ENCODE data around the gene RIC1. TPM values are rescaled to one million over a fixed set of nuclear protein-coding genes. Genes with fewer than 3 reads are reported as not detected.
A peak's percentile ranks its signal among the peaks of the same experiment; 100 is the strongest.
"Not testable (repeated sequence)": the region's sequence is repeated elsewhere in the genome, so short reads cannot be mapped to it uniquely, and the experiment has no call there.

Gene RIC1
- total RNA-seq, 1 experiment from 2014 or later = 20.9 TPM

GRCh38 chr9:5630081-5630507 is 1.2 kb downstream of the RIC1 start:
- peak overlapping the region; percentile 91 for H3K4me3 ChIP-seq (ENCODE audit: insufficient read depth, low read depth, low read length)
- peak; percentile 22 for DNase-seq
- no peaks in the 10 kb centered on the region for H3K36me3 ChIP-seq (replicated peaks; ENCODE audit: control insufficient read depth, insufficient read depth, low read length)
- H3K27me3 ChIP-seq (ENCODE audit: control insufficient read depth, insufficient read depth, low read length) = no peaks in the 10 kb centered on the region

GRCh38 chr9:5631026-5631425 is 2.1 kb downstream of the RIC1 start:
- peak; percentile 16 for DNase-seq
- no peak overlapping the region for H3K4me3 ChIP-seq (ENCODE audit: insufficient read depth, low read depth, low read length)

GRCh38 chr9:5632540-5632939 is 3.6 kb downstream of the RIC1 start:
- Histone ChIP-seq H3K4me3 (ENCODE audit: insufficient read depth, low read depth, low read length) (no peak overlapping the region), H3K36me3 (replicated peaks; ENCODE audit: control insufficient read depth, insufficient read depth, low read length) (no peaks in the 10 kb centered on the region), H3K27me3 (ENCODE audit: control insufficient read depth, insufficient read depth, low read length) (no peaks in the 10 kb centered on the region)
- DNase-seq = no peak

More at GRCh38 chr9:5631026-5631425, 2.1 kb downstream of the RIC1 start:
- Histone ChIP-seq H3K36me3 (replicated peaks; ENCODE audit: control insufficient read depth, insufficient read depth, low read length) (no peaks in the 10 kb centered on the region), H3K27me3 (ENCODE audit: control insufficient read depth, insufficient read depth, low read length) (no peaks in the 10 kb centered on the region)

- Histone ChIP-seq H3K36me3 (replicated peaks; ENCODE audit: control insufficient read depth, insufficient read depth, low read length) (no peaks in the 10 kb centered on the region), H3K27me3 (ENCODE audit: control insufficient read depth, insufficient read depth, low read length) (no peaks in the 10 kb centered on the region), H3K4me3 (ENCODE audit: insufficient read depth, low read depth, low read length) (no peak overlapping the region)
- no peak for DNase-seq
Measured at GRCh38 chr9:5633243-5633642, 4.3 kb downstream of the RIC1 start.

- no peak for DNase-seq
- H3K27me3 ChIP-seq (ENCODE audit: control insufficient read depth, insufficient read depth, low read length) = no peaks in the 10 kb centered on the region
- H3K36me3 ChIP-seq (replicated peaks; ENCODE audit: control insufficient read depth, insufficient read depth, low read length) = no peaks in the 10 kb centered on the region
- no peak overlapping the region for H3K4me3 ChIP-seq (ENCODE audit: insufficient read depth, low read depth, low read length)
Measured at GRCh38 chr9:5635390-5635789, 6.5 kb downstream of the RIC1 start.

- Histone ChIP-seq H3K4me3 (ENCODE audit: insufficient read depth, low read depth, low read length) (no peak overlapping the region), H3K36me3 (replicated peaks; ENCODE audit: control insufficient read depth, insufficient read depth, low read length) (no peaks in the 10 kb centered on the region), H3K27me3 (ENCODE audit: control insufficient read depth, insufficient read depth, low read length) (no peaks in the 10 kb centered on the region)
- no peak for DNase-seq
Measured at GRCh38 chr9:5639816-5640215, 10.9 kb downstream of the RIC1 start.

- no peak for DNase-seq
- no peaks in the 10 kb centered on the region for H3K27me3 ChIP-seq (ENCODE audit: control insufficient read depth, insufficient read depth, low read length)
- no peak overlapping the region for H3K4me3 ChIP-seq (ENCODE audit: insufficient read depth, low read depth, low read length)
- no peaks in the 10 kb centered on the region for H3K36me3 ChIP-seq (replicated peaks; ENCODE audit: control insufficient read depth, insufficient read depth, low read length)
Measured at GRCh38 chr9:5642170-5642569, 13.3 kb downstream of the RIC1 start.

- DNase-seq = no peak
- Histone ChIP-seq H3K27me3 (ENCODE audit: control insufficient read depth, insufficient read depth, low read length) (no peaks in the 10 kb centered on the region), H3K4me3 (ENCODE audit: insufficient read depth, low read depth, low read length) (no peak overlapping the region), H3K36me3 (replicated peaks; ENCODE audit: control insufficient read depth, insufficient read depth, low read length) (no peaks in the 10 kb centered on the region)
Measured at GRCh38 chr9:5643005-5643624, 14.2 kb downstream of the RIC1 start.

- no peak for DNase-seq
- no peak overlapping the region for H3K4me3 ChIP-seq (ENCODE audit: insufficient read depth, low read depth, low read length)
- no peaks in the 10 kb centered on the region for H3K27me3 ChIP-seq (ENCODE audit: control insufficient read depth, insufficient read depth, low read length)
- H3K36me3 ChIP-seq (replicated peaks; ENCODE audit: control insufficient read depth, insufficient read depth, low read length) = no peaks in the 10 kb centered on the region
Measured at GRCh38 chr9:5644501-5644900, 15.6 kb downstream of the RIC1 start.

- no peaks in the 10 kb centered on the region for H3K36me3 ChIP-seq (replicated peaks; ENCODE audit: control insufficient read depth, insufficient read depth, low read length)
- no peak for DNase-seq
- no peak overlapping the region for H3K4me3 ChIP-seq (ENCODE audit: insufficient read depth, low read depth, low read length)
- no peaks in the 10 kb centered on the region for H3K27me3 ChIP-seq (ENCODE audit: control insufficient read depth, insufficient read depth, low read length)
Measured at GRCh38 chr9:5646116-5646515, 17.2 kb downstream of the RIC1 start.

GRCh38 chr9:5650356-5651105 is 21.6 kb downstream of the RIC1 start:
- no peaks in the 10 kb centered on the region for H3K27me3 ChIP-seq (ENCODE audit: control insufficient read depth, insufficient read depth, low read length)
- H3K36me3 ChIP-seq (replicated peaks; ENCODE audit: control insufficient read depth, insufficient read depth, low read length) = no peaks in the 10 kb centered on the region
- no peak overlapping the region for H3K4me3 ChIP-seq (ENCODE audit: insufficient read depth, low read depth, low read length)
- DNase-seq = no peak

GRCh38 chr9:5651246-5651645 is 22.3 kb downstream of the RIC1 start:
- Histone ChIP-seq H3K4me3 (ENCODE audit: insufficient read depth, low read depth, low read length) (no peak overlapping the region), H3K27me3 (ENCODE audit: control insufficient read depth, insufficient read depth, low read length) (no peaks in the 10 kb centered on the region), H3K36me3 (replicated peaks; ENCODE audit: control insufficient read depth, insufficient read depth, low read length) (no peaks in the 10 kb centered on the region)
- DNase-seq = no peak

- Histone ChIP-seq H3K27me3 (ENCODE audit: control insufficient read depth, insufficient read depth, low read length) (no peaks in the 10 kb centered on the region), H3K4me3 (ENCODE audit: insufficient read depth, low read depth, low read length) (no peak overlapping the region)
- DNase-seq = no peak
Measured at GRCh38 chr9:5652821-5653220, 23.9 kb downstream of the RIC1 start.

GRCh38 chr9:5662804-5663203 is 33.9 kb downstream of the RIC1 start:
- not testable (repeated sequence) for H3K27me3 ChIP-seq (ENCODE audit: control insufficient read depth, insufficient read depth, low read length); DNase-seq; H3K4me3 ChIP-seq (ENCODE audit: insufficient read depth, low read depth, low read length); H3K36me3 ChIP-seq (replicated peaks; ENCODE audit: control insufficient read depth, insufficient read depth, low read length)

More at GRCh38 chr9:5652821-5653220, 23.9 kb downstream of the RIC1 start:
- H3K36me3 ChIP-seq (replicated peaks; ENCODE audit: control insufficient read depth, insufficient read depth, low read length) = no peaks in the 10 kb centered on the region

- DNase-seq = no peak
- no peak overlapping the region for H3K4me3 ChIP-seq (ENCODE audit: insufficient read depth, low read depth, low read length)
- no peaks in the 10 kb centered on the region for H3K27me3 ChIP-seq (ENCODE audit: control insufficient read depth, insufficient read depth, low read length)
- no peaks in the 10 kb centered on the region for H3K36me3 ChIP-seq (replicated peaks; ENCODE audit: control insufficient read depth, insufficient read depth, low read length)
Measured at GRCh38 chr9:5665059-5665458, 36.2 kb downstream of the RIC1 start.

All from H7 (cell line).